Measurements from ENCODE around the gene ACRV1. TPM values are rescaled to one million over a fixed set of nuclear protein-coding genes. Genes with fewer than 3 reads are reported as not detected.

The ACRV1 gene
- total RNA-seq, 6 experiments from 2014 or later, result not detected

DNA sequence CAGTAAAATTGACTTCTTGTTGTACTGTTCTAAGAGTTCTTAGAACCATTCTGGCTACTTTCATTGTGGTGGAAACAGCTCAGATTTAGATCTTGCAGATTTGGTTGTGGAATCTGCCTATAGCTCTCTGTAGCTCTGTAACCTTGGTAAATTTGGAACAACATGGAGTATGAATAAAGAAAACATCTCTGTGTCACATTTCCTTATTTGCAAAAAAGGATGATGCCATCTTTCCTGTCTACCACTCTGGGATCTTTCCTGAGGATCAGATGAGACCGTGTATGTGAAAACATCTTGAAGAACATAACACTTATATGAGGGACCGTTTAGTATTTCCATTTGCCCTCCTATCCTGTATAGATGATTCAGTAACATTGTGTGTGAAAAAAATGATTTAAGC is 9.1 kb downstream of the ACRV1 start:
- H3K27me3 ChIP-seq, result no peaks in the 10 kb centered on the region
- no peaks in the 10 kb centered on the region for H3K4me1 ChIP-seq
- H3K4me3 ChIP-seq, result no peak overlapping the region
- peaks cover 0 to 3% (median 0%) of the 10 kb centered on the region in 4 donors for H3K9me3 ChIP-seq
- intact Hi-C loops (cut with DNase I), result no loop called here
- WGBS (ENCODE audit: insufficient coverage, low coverage, low lambda C conversion rate, missing lambda C conversion rate), result 84% methylated on average over 2 of the region's 2 CpGs
- DNase-seq (no peak), ATAC-seq (no peak)
- TF ChIP-seq CTCF (IDR thresholded peaks at IDR 0.05) (no peak), POLR2A (IDR thresholded peaks at IDR 0.05) (no peak)
- no peaks in the 10 kb centered on the region for H3K36me3 ChIP-seq
- H3K27ac ChIP-seq, result no peak overlapping the region

GRCh38 chr11:125670172-125670571 is 10.5 kb downstream of the ACRV1 start:
- no peaks in the 10 kb centered on the region for H3K4me1 ChIP-seq
- ATAC-seq (no peak), DNase-seq (no peak)
- peaks cover 0 to 3% (median 0%) of the 10 kb centered on the region in 4 donors for H3K9me3 ChIP-seq
- WGBS (ENCODE audit: insufficient coverage, low coverage, low lambda C conversion rate, missing lambda C conversion rate), result 90% methylated on average over 1 of the region's 1 CpG
- H3K4me3 ChIP-seq, result no peak overlapping the region
- intact Hi-C loops (cut with DNase I), result no loop called here
- no peak for TF ChIP-seq CTCF (IDR thresholded peaks at IDR 0.05)
- no peak for TF ChIP-seq POLR2A (IDR thresholded peaks at IDR 0.05)
- no peaks in the 10 kb centered on the region for H3K36me3 ChIP-seq
- no peak overlapping the region for H3K27ac ChIP-seq
- H3K27me3 ChIP-seq, result no peaks in the 10 kb centered on the region

DNA sequence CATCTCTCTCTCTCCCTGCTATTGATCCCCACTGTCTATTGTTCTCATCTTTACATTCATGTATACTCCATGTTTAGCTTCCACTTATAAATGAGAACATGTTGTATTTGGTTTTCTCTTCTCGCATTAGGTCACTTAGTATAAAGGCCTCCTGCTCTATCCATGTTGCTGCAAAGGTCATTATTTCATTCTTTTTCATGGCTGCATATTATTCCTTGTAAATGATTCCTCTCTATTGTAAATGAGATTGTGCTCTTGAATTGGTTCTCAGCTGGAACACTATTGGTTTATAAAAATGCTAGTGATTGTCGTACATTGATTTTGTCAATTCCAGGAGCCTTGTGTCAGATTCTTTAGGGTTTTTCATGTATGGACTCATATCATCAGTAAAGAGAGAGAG is 13.5 kb downstream of the ACRV1 start:
- ATAC-seq (no peak), DNase-seq (no peak)
- 96% methylated on average over 2 of the region's 2 CpGs for WGBS (ENCODE audit: insufficient coverage, low coverage, low lambda C conversion rate, missing lambda C conversion rate)
- H3K27me3 ChIP-seq, result no peaks in the 10 kb centered on the region
- no peak overlapping the region for H3K27ac ChIP-seq
- no peaks in the 10 kb centered on the region for H3K4me1 ChIP-seq
- TF ChIP-seq POLR2A (IDR thresholded peaks at IDR 0.05) (no peak), CTCF (IDR thresholded peaks at IDR 0.05) (no peak)
- no peaks in the 10 kb centered on the region for H3K36me3 ChIP-seq
- H3K9me3 ChIP-seq, result peaks cover 0 to 3% (median 0%) of the 10 kb centered on the region in 4 donors
- intact Hi-C loops (cut with DNase I), result no loop called here
- H3K4me3 ChIP-seq, result no peak overlapping the region

DNA sequence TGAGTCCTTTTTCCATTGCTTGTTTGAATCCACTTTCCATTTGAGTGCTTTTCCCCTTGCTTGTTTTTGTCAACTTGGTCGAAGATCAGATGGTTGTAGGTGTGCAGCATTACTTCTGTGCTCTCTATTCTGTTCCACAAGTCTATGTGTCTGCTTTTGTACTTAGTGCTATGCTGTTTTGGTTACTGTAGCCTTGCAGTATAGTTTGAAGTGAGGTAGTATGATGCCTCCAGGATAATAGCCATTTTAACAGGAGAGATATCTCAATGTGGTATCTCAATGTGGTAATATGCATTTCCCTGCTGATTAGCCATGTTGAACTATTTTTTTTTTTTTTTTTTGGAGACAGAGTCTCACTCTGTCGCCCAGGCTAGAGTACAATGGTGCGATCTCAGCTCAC is 16.7 kb downstream of the ACRV1 start:
- Histone ChIP-seq H3K27me3 (no peaks in the 10 kb centered on the region), H3K27ac (no peak overlapping the region), H3K4me3 (no peak overlapping the region), H3K9me3 (peaks cover 0 to 3% (median 0%) of the 10 kb centered on the region in 4 donors), H3K36me3 (no peaks in the 10 kb centered on the region), H3K4me1 (no peaks in the 10 kb centered on the region)
- intact Hi-C loops (cut with DNase I), result no loop called here
- WGBS (ENCODE audit: insufficient coverage, low coverage, low lambda C conversion rate, missing lambda C conversion rate), result 88% methylated on average over 3 of the region's 3 CpGs
- DNase-seq, result no peak
- TF ChIP-seq CTCF (IDR thresholded peaks at IDR 0.05), result no peak
- no peak for TF ChIP-seq POLR2A (IDR thresholded peaks at IDR 0.05)
- no peak for ATAC-seq

DNA sequence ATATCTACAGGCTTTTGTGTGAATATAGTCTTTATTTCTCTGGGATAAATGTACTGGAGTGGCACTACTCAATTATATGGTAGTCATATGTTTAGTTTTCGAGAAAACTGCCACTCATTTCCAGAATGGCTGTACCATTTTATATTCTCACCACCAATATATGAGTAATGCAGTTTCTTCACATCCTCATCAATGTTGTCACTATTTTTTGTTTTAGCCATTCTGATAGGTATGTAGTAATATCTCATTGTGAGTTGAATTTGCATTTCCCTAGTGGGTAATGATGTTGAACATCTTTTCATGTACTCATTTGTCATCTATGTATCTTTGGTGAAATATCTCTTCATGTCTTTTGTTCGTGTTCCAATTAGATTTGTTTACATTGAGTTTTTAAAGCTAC is 18.0 kb downstream of the ACRV1 start:
- Histone ChIP-seq H3K27me3 (no peaks in the 10 kb centered on the region), H3K36me3 (no peaks in the 10 kb centered on the region), H3K9me3 (peaks cover 0 to 3% (median 0%) of the 10 kb centered on the region in 4 donors), H3K4me3 (no peak overlapping the region), H3K27ac (no peak overlapping the region), H3K4me1 (no peaks in the 10 kb centered on the region)
- WGBS (ENCODE audit: insufficient coverage, low coverage, low lambda C conversion rate, missing lambda C conversion rate), result 93% methylated on average over 2 of the region's 2 CpGs
- DNase-seq (no peak), ATAC-seq (no peak)
- intact Hi-C loops (cut with DNase I), result no loop called here
- TF ChIP-seq CTCF (IDR thresholded peaks at IDR 0.05), result no peak
- TF ChIP-seq POLR2A (IDR thresholded peaks at IDR 0.05), result no peak
